Activated B cell treated with CpG ODN at 0.5 μM for 24 hours (primary cell): ENCODE data around the gene TTLL3. TPM values are rescaled to one million over a fixed set of nuclear protein-coding genes. Genes with fewer than 3 reads are reported as not detected.

Experiments
- ATAC-seq: fragments of 200-7000 bp; cut with Tn5 transposase; one replicate; pipeline ENCODE4 v1.10.0; 2021; ENCODE audit warnings: low read depth, mild to moderate bottlenecking, moderate library complexity
- CTCF ChIA-PET: fragments of 350-600 bp; sonication (Branson Sonifier 250); formaldehyde crosslinking; loops from one replicate; lab custom pipeline; 2021; ENCODE audit warnings: antibody characterized with exemption; lab: Charles Lee
- POLR2A ChIA-PET: fragments of 350-600 bp; sonication (Branson Sonifier 250); formaldehyde crosslinking; loops from one replicate; lab custom pipeline; 2021; ENCODE audit warnings: antibody characterized with exemption; lab: Charles Lee
- DNase-seq: peaks from one replicate; pipeline ENCODE4 v3.0.0; 2022
- H3K27ac Mint-ChIP-seq: one replicate; pipeline ENCODE4 v1.8.0; 2020; ENCODE audit warnings: mixed read lengths
- H3K27me3 Mint-ChIP-seq: one replicate; pipeline ENCODE4 v1.8.0; 2021; ENCODE audit warnings: mixed read lengths
- H3K36me3 Mint-ChIP-seq: one replicate; pipeline ENCODE4 v1.8.0; 2021; ENCODE audit warnings: low read depth, mixed read lengths
- H3K4me1 Mint-ChIP-seq: one replicate; pipeline ENCODE4 v1.8.0; 2021; ENCODE audit warnings: mixed read lengths
- H3K4me3 Mint-ChIP-seq: one replicate; pipeline ENCODE4 v1.8.0; 2020; ENCODE audit warnings: mild to moderate bottlenecking, mixed read lengths
- H3K9me3 Mint-ChIP-seq: one replicate; pipeline ENCODE4 v1.8.0; 2020; ENCODE audit warnings: mixed read lengths
- CTCF ChIP-seq: fragments of 200-600 bp; IDR thresholded peaks from one replicate; pipeline ENCODE4 v1.8.0; 2022; ENCODE audit warnings: antibody characterized with exemption, mild to moderate bottlenecking
- intact Hi-C: fragments of 100-400 bp; cut with micrococcal nuclease; formaldehyde crosslinking; loops from one replicate; pipeline ENCODE4 v1.15.1; 2024
- total RNA-seq: library from RNA; stranded (reverse); gene quantifications from 2 replicates; pipeline ENCODE4 v1.2.3, GENCODE V29; 2022

TTLL3 gene
- total RNA-seq, 1 donor from 2014 or later = 61.9 TPM

GRCh38 chr3:9810433-9810770, 340 bp downstream of the TTLL3 start:
- ATAC-seq = peak; percentile 5
- peaks cover 25% of the 10 kb centered on the region for H3K36me3 Mint-ChIP-seq
- H3K27ac Mint-ChIP-seq = peak overlapping the region; percentile 73
- no peaks in the 10 kb centered on the region for H3K9me3 Mint-ChIP-seq
- peak overlapping the region; percentile 78 for H3K4me3 Mint-ChIP-seq
- DNase-seq = no peak
- POLR2A ChIA-PET = interaction anchor here (1.0 to 6.4 kb wide), 4 partner anchors 9 to 80 kb away, joined by 3 to 146 read pairs (median 14); partner anchors contain the start of genes ARPC4, BRPF1, JAGN1 and TADA3
- intact Hi-C loops = no loop called here
- TF ChIP-seq CTCF = no peak
- peaks cover 33% of the 10 kb centered on the region for H3K4me1 Mint-ChIP-seq
- H3K27me3 Mint-ChIP-seq = no peaks in the 10 kb centered on the region
- CTCF ChIA-PET = interaction anchor here (1.2 kb wide), 1 partner anchor 15 kb away, joined by 4 read pairs; no protein-coding TSS in a partner anchor

- DNase-seq = no peak
- H3K9me3 Mint-ChIP-seq = no peaks in the 10 kb centered on the region
- H3K27ac Mint-ChIP-seq = peak overlapping the region; percentile 73
- peaks cover 20% of the 10 kb centered on the region for H3K36me3 Mint-ChIP-seq
- intact Hi-C loops = no loop called here
- no peak for TF ChIP-seq CTCF
- ATAC-seq = no peak
- H3K4me1 Mint-ChIP-seq = peaks cover 33% of the 10 kb centered on the region
- H3K27me3 Mint-ChIP-seq = no peaks in the 10 kb centered on the region
- CTCF ChIA-PET = no interaction called here
- peak overlapping the region; percentile 78 for H3K4me3 Mint-ChIP-seq
- POLR2A ChIA-PET = no interaction called here
These were observed 784 bp downstream of the TTLL3 start for GRCh38 chr3:9810846-9811245.

- DNase-seq (no peak), ATAC-seq (no peak)
- TF ChIP-seq CTCF = no peak
- H3K4me3 Mint-ChIP-seq = no peak overlapping the region
- CTCF ChIA-PET = interaction anchor here (1.0 kb wide), 1 partner anchor 309 kb away, joined by 4 read pairs; no protein-coding TSS in a partner anchor
- no peaks in the 10 kb centered on the region for H3K27me3 Mint-ChIP-seq
- H3K27ac Mint-ChIP-seq = no peak overlapping the region
- H3K4me1 Mint-ChIP-seq = peaks cover 27% of the 10 kb centered on the region
- H3K9me3 Mint-ChIP-seq = no peaks in the 10 kb centered on the region
- H3K36me3 Mint-ChIP-seq = peaks cover 7% of the 10 kb centered on the region
- POLR2A ChIA-PET = interaction anchor here (0.8 to 1.3 kb wide), 2 partner anchors 18 to 31 kb away, joined by 3 to 4 read pairs; partner anchors contain the start of gene RPUSD3
- intact Hi-C loops = no loop called here
These were observed 2.9 kb downstream of the TTLL3 start for GRCh38 chr3:9812870-9813483.

- no peak for TF ChIP-seq CTCF
- CTCF ChIA-PET = no interaction called here
- DNase-seq (no peak), ATAC-seq (no peak)
- no peak overlapping the region for H3K4me3 Mint-ChIP-seq
- intact Hi-C loops = no loop called here
- POLR2A ChIA-PET = no interaction called here
- peaks cover 5% of the 10 kb centered on the region for H3K36me3 Mint-ChIP-seq
- no peak overlapping the region for H3K27ac Mint-ChIP-seq
- peaks cover 3% of the 10 kb centered on the region for H3K4me1 Mint-ChIP-seq
- no peaks in the 10 kb centered on the region for H3K9me3 Mint-ChIP-seq
- H3K27me3 Mint-ChIP-seq = no peaks in the 10 kb centered on the region
These were observed 5.9 kb downstream of the TTLL3 start for GRCh38 chr3:9815986-9816385.

GRCh38 chr3:9817436-9817835, 7.4 kb downstream of the TTLL3 start:
- H3K9me3 Mint-ChIP-seq = no peaks in the 10 kb centered on the region
- DNase-seq (no peak), ATAC-seq (no peak)
- no peaks in the 10 kb centered on the region for H3K27me3 Mint-ChIP-seq
- intact Hi-C loops = no loop called here
- no peaks in the 10 kb centered on the region for H3K4me1 Mint-ChIP-seq
- TF ChIP-seq CTCF = no peak
- H3K36me3 Mint-ChIP-seq = peaks cover 5% of the 10 kb centered on the region
- no peak overlapping the region for H3K4me3 Mint-ChIP-seq
- CTCF ChIA-PET = no interaction called here
- no peak overlapping the region for H3K27ac Mint-ChIP-seq
- POLR2A ChIA-PET = no interaction called here
